ENCODE results near the gene AVPR2. TPM values are rescaled to one million over a fixed set of nuclear protein-coding genes. Genes with fewer than 3 reads are reported as not detected.

AVPR2 gene
- total and polyA plus RNA-seq, 10 of the 15 experiments (the other 5 are each of a cell fraction or from before 2014, with no cell fraction given) = 0.12 to 0.37 TPM; not detected in 8

DNA sequence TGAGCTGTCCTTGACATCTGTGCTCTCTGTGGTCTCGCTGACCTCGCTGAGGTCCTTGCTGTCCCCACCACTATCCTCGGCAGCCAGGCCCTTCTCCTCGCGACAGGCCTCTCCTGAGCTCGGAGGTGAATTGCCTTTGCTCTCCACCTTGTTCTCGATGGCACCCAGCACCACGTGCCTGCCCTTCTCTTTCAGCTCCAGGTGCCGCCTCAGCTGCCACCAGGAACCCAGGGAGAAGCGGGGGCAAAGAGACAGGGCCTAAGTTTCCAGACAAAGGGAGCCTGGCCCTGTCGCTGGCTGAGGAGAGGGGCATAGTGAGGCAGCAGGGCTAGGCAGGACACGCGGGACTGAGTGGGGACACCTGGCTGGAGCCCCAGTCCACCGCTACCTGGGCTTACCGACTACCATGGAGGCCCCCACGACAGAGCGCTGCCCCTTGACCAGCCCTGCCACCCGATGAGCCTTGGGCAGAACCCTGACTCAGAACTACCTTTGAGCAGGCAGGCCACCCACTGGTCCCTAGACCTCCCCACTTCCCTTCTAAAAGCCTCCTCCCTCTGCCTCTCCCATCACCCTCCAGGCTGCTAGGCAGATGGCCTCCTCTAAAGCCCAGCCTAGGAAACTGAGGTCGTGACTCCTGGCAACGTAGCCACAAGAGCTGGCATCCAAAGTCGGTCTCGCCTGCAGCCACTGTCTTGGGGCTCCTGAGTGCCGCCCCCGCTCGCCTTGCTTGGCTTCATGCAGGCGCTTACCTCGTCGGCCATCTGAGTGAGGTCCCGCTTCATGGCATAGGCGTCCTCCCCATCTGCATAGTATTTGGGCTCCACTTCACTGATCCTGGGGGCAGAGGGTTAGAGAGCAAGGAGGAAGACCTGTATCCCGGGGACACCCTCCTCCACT lies 25.8 kb downstream of the AVPR2 start (continued):
- TF ChIP-seq, protein P1, sequence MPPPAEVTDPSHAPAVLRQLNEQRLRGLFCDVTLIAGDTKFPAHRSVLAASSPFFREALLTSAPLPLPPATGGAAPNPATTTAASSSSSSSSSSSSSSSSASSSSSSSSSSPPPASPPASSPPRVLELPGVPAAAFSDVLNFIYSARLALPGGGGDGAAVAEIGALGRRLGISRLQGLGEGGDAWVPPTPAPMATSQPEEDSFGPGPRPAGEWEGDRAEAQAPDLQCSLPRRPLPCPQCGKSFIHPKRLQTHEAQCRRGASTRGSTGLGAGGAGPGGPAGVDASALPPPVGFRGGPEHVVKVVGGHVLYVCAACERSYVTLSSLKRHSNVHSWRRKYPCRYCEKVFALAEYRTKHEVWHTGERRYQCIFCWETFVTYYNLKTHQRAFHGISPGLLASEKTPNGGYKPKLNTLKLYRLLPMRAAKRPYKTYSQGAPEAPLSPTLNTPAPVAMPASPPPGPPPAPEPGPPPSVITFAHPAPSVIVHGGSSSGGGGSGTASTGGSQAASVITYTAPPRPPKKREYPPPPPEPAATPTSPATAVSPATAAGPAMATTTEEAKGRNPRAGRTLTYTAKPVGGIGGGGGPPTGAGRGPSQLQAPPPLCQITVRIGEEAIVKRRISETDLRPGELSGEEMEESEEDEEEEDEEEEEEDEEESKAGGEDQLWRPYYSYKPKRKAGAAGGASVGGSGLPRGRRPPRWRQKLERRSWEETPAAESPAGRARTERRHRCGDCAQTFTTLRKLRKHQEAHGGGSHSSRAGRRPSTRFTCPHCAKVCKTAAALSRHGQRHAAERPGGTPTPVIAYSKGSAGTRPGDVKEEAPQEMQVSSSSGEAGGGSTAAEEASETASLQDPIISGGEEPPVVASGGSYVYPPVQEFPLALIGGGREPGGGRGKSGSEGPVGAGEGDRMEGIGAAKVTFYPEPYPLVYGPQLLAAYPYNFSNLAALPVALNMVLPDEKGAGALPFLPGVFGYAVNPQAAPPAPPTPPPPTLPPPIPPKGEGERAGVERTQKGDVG (CRISPR knock-in tag; IDR thresholded peaks at IDR 0.05) = no peak
- TF ChIP-seq FOS (IDR thresholded peaks at IDR 0.05; ENCODE audit: borderline replicate concordance, extremely low read depth, insufficient read length) = no peak

DNA sequence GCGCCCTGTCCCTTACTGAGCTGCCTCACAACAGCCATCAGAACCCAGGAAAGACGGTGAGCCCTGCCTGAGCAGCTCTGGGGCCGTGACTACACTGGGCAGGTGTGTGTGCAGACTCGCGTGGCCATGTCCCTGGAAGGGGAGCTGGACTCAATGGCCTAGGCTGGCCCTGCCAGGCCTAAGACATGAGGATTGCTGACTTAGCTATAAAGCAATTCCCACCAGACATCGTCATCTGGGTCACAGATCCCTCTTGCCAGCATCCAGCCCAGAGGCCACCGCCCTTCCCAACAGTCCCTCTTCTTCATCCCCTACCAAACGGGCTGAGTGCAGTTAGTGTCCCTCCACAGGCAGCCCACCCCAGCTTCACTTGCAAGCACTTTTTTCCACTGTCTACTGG lies 26.7 kb downstream of the AVPR2 start:
- Histone ChIP-seq H3K4me1 (ENCODE audit: control insufficient read depth, insufficient read depth, low read length) (no peaks in the 10 kb centered on the region; the same call in 1 of the 2 replicates), H3K27me3 (replicated peaks in 1 of 2; ENCODE audit: control insufficient read depth in 2 of 2, insufficient read depth in 2 of 2, low read length in 1 of 2) (no peaks in the 10 kb centered on the region), H3K4me3 (no peak overlapping the region), H3K36me3 (ENCODE audit: control insufficient read depth in 2 of 2, insufficient read depth in 2 of 2, low read length in 1 of 2) (peaks cover 0 to 2% of the 10 kb centered on the region in 2 experiments; a peak in 3 of 4 replicates), H3K9ac (ENCODE audit: control insufficient read depth, insufficient read depth, low read length) (no peak overlapping the region), H3K27ac (ENCODE audit: control insufficient read depth, insufficient read depth) (no peak overlapping the region), H3K4me2 (ENCODE audit: control insufficient read depth, insufficient read depth) (no peak overlapping the region), H3K79me2 (ENCODE audit: control insufficient read depth, insufficient read depth, low read length) (peaks cover 18% of the 10 kb centered on the region), H4K20me1 (ENCODE audit: control insufficient read depth, insufficient read depth) (no peaks in the 10 kb centered on the region), H2AFZ (ENCODE audit: control insufficient read depth, low read depth, low read length) (no peak overlapping the region), H3K9me3 (replicated peaks; ENCODE audit: control insufficient read depth, insufficient read depth, low read length) (no peaks in the 10 kb centered on the region; the same call in 2 of the 3 replicates)
- in situ Hi-C loops (cut with MboI) (loop anchor here (5.0 kb wide), 1 partner anchor 441 kb away; the partner anchor contains the start of gene FLNA), intact Hi-C loops (cut with micrococcal nuclease; ENCODE audit: unreplicated experiment) (no loop called here)
- TF ChIP-seq NRF1 (conservative IDR thresholded peaks at IDR 0.05; ENCODE audit: low read depth, low read length) = no peak
- no peak for TF ChIP-seq BHLHE40 (IDR thresholded peaks at IDR 0.05; ENCODE audit: borderline replicate concordance in 1 of 2, low read depth in 2 of 2, low read length in 1 of 2)
- no peak for TF ChIP-seq SUPT20H (IDR thresholded peaks at IDR 0.05; ENCODE audit: borderline replicate concordance, control insufficient read depth, low read depth, low read length)
- no peak for TF ChIP-seq SUZ12 (IDR thresholded peaks at IDR 0.05; ENCODE audit: unreplicated experiment)
- no peak for TF ChIP-seq FOS (IDR thresholded peaks at IDR 0.05; ENCODE audit: borderline replicate concordance, extremely low read depth, insufficient read length)
- TF ChIP-seq POLR2AphosphoS5 (IDR thresholded peaks at IDR 0.05; ENCODE audit: low read length) = no peak
- no peak for TF ChIP-seq SMAD5 (IDR thresholded peaks at IDR 0.05; ENCODE audit: low read depth)
- no peak for TF ChIP-seq IRF4 (IDR thresholded peaks at IDR 0.05; ENCODE audit: low read depth, low read length)
- TF ChIP-seq, protein P2, sequence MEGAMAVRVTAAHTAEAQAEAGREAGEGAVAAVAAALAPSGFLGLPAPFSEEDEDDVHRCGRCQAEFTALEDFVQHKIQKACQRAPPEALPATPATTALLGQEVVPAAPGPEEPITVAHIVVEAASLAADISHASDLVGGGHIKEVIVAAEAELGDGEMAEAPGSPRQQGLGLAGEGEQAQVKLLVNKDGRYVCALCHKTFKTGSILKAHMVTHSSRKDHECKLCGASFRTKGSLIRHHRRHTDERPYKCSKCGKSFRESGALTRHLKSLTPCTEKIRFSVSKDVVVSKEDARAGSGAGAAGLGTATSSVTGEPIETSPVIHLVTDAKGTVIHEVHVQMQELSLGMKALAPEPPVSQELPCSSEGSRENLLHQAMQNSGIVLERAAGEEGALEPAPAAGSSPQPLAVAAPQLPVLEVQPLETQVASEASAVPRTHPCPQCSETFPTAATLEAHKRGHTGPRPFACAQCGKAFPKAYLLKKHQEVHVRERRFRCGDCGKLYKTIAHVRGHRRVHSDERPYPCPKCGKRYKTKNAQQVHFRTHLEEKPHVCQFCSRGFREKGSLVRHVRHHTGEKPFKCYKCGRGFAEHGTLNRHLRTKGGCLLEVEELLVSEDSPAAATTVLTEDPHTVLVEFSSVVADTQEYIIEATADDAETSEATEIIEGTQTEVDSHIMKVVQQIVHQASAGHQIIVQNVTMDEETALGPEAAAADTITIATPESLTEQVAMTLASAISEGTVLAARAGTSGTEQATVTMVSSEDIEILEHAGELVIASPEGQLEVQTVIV (IDR thresholded peaks at IDR 0.05; ENCODE audit: borderline replicate concordance, partially characterized antibody) = no peak
- no peak for TF ChIP-seq TARDBP (IDR thresholded peaks at IDR 0.05; ENCODE audit: borderline replicate concordance)
- ChIA-PET SMC1A (ENCODE audit: uncharacterized antibody, unreplicated experiment) (no interaction called here), CTCF (no interaction called here), POLR2A (no interaction called here), RAD21 (ENCODE audit: unreplicated experiment) (no interaction called here)
- FAIRE-seq (no peak), ATAC-seq (no peak), DNase-seq (ENCODE audit: low read depth, low spot score) (no peak)
- WGBS (ENCODE audit: insufficient coverage, insufficient replicate concordance, low lambda C conversion rate, missing lambda C conversion rate) = 89% methylated on average over 8 of the region's 8 CpGs
- no TSS peak for BruUV-seq (replicated peaks)
